OCI-LY3 (cell line): ENCODE measurements around the gene MAT1A.

Source experiments
- EZH2phosphoT487 ChIP-seq: fragments of 200-600 bp; shearing (Covaris generic); IDR thresholded peaks from 2 replicates; pipeline ENCODE4 v1.6.1; 2018; ENCODE audit warnings: antibody characterized with exemption, mixed run types, low read depth
- TF ChIP-seq, protein P1 (sequence below): fragments of 200-600, 300-600 bp; sonication (generic); IDR thresholded peaks from 2 replicates; pipeline ENCODE4 v1.5.1; 2014; ENCODE audit warnings: antibody characterized with exemption, low read length, low read depth

DNA sequence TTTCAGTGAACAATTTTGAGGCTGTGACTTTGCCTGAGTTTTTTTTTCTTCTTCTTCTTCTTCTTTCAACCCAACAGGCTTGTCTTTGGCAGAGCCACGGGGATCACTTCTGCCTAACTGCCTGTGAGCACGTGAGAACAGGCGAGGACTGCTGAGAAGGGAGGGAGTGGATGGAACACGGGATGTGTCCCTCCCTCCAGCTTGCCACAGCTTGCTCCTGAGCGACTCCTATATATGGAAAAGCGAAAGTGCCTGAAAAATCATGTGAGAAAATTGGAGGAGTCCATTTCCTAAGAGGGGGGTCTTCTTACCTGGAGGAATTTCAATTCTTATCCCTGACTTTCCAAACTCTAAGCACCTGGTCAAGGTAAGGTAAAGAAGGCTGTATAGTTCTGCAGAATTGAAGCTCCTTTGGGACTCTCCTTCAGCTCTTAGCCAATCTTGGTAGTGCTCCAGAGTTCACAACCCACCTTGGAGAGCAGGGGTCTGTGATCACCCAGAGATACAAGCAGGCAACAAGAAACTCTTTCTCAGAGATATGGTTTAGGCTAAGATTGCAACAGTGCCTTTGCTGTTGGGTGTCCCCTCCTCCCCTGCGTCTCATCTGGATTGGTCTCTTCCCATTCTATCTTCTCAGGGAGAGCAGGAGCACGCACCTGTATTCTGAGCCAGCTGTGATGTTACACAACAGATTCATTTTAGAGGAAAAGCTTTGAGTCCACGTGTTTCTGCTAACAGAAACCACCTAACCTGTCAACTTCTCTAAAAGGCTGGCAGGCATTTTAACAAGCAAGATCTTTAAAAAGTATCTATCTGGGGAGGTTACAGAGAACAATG is at the start of gene MAT1A:
- TF ChIP-seq, protein P1, sequence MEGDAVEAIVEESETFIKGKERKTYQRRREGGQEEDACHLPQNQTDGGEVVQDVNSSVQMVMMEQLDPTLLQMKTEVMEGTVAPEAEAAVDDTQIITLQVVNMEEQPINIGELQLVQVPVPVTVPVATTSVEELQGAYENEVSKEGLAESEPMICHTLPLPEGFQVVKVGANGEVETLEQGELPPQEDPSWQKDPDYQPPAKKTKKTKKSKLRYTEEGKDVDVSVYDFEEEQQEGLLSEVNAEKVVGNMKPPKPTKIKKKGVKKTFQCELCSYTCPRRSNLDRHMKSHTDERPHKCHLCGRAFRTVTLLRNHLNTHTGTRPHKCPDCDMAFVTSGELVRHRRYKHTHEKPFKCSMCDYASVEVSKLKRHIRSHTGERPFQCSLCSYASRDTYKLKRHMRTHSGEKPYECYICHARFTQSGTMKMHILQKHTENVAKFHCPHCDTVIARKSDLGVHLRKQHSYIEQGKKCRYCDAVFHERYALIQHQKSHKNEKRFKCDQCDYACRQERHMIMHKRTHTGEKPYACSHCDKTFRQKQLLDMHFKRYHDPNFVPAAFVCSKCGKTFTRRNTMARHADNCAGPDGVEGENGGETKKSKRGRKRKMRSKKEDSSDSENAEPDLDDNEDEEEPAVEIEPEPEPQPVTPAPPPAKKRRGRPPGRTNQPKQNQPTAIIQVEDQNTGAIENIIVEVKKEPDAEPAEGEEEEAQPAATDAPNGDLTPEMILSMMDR: no peak
- TF ChIP-seq EZH2phosphoT487: no peak
